CD4-positive, CD25-positive, alpha-beta regulatory T cell (primary cell): ENCODE data around the gene RAP2A. TPM values are rescaled to one million over a fixed set of nuclear protein-coding genes. Genes with fewer than 3 reads are reported as not detected.

ENCODE experiments used
- ATAC-seq, 2 donors: fragments of 150-1000 bp; cut with Tn5 transposase; one replicate each; pipeline ENCODE4 v1.10.0; 2021; ENCODE audit warnings: low read depth in 2 of 2, moderate number of reproducible peaks in 2 of 2, moderate library complexity in 1 of 2
- DNase-seq, 3 donors: peaks; one replicate each; pipeline versions ENCODE4 v3.0.0 to v3.0.0-alpha.2; 2012 to 2022; ENCODE audit warnings: mixed read lengths in 1 of 3
- H3K27ac ChIP-seq: one replicate; pipeline ENCODE4 v1.7.0; 2013; ENCODE audit warnings: mild to moderate bottlenecking, low read length; ENCODE audit not compliant: insufficient read depth, poor library complexity, severe bottlenecking
- H3K27me3 ChIP-seq: one replicate; pipeline ENCODE4 v1.7.0; 2013; ENCODE audit warnings: low read length; ENCODE audit not compliant: control insufficient read depth, insufficient read depth
- H3K36me3 ChIP-seq: one replicate; pipeline ENCODE4 v1.7.0; 2013; ENCODE audit warnings: mild to moderate bottlenecking, low read length, moderate library complexity; ENCODE audit not compliant: control insufficient read depth, insufficient read depth
- H3K4me1 ChIP-seq: 2 replicates; pipeline ENCODE4 v1.7.0; 2013; ENCODE audit warnings: mild to moderate bottlenecking, low read length; ENCODE audit not compliant: insufficient read depth, control insufficient read depth, poor library complexity, severe bottlenecking
- H3K4me3 ChIP-seq: one replicate; pipeline ENCODE4 v1.7.0; 2013; ENCODE audit warnings: low read depth, mild to moderate bottlenecking, low read length, moderate library complexity
- H3K9me3 ChIP-seq, 2 experiments: 1 replicate in 1 of 2; 2 replicates in 1 of 2; pipeline ENCODE4 v1.7.0; 2013; ENCODE audit warnings: low read length in 2 of 2, mild to moderate bottlenecking in 1 of 2, moderate library complexity in 1 of 2; ENCODE audit not compliant: control insufficient read depth in 2 of 2
- H3K27ac Mint-ChIP-seq, 3 donors: one replicate each; pipeline ENCODE4 v1.8.0; 2020 to 2022; ENCODE audit warnings: mild to moderate bottlenecking in 3 of 3, mixed read lengths in 3 of 3, moderate library complexity in 2 of 3
- H3K27me3 Mint-ChIP-seq: one replicate; pipeline ENCODE4 v1.8.0; 2022; ENCODE audit warnings: mild to moderate bottlenecking, mixed read lengths
- H3K36me3 Mint-ChIP-seq: one replicate; pipeline ENCODE4 v1.8.0; 2020; ENCODE audit warnings: mixed read lengths
- H3K4me1 Mint-ChIP-seq, 4 donors: one replicate each; pipeline ENCODE4 v1.8.0; 2020 to 2022; ENCODE audit warnings: mixed read lengths in 4 of 4, mild to moderate bottlenecking in 1 of 4
- H3K4me3 Mint-ChIP-seq, 4 donors: one replicate each; pipeline ENCODE4 v1.8.0; 2020 to 2022; ENCODE audit warnings: mild to moderate bottlenecking in 4 of 4, mixed read lengths in 4 of 4, moderate library complexity in 3 of 4
- H3K9me3 Mint-ChIP-seq, 7 donors: one replicate each; pipeline ENCODE4 v1.8.0; 2020 to 2022; ENCODE audit warnings: mixed read lengths in 7 of 7, mild to moderate bottlenecking in 3 of 7, moderate library complexity in 2 of 7
- polyA plus RNA-seq, 4 donors: library from polyadenylated mRNA; unstranded; fragments of 300-500 nt; fragmentation: Illumina TruSeq; gene quantifications; one replicate each; pipeline ENCODE4 v1.2.3, GENCODE V29; 2021
- total RNA-seq: library from RNA; stranded (reverse); gene quantifications from one replicate; pipeline ENCODE4 v1.2.3, GENCODE V29; 2022

Gene RAP2A
- total and polyA plus RNA-seq, 5 donors from 2014 or later, result 2.6 to 24.0 (median 4.9) TPM

GRCh38 chr13:97438856-97439595 lies 5.1 kb downstream of the RAP2A start:
- ATAC-seq (no peak), DNase-seq (no peak)
- Histone ChIP-seq H3K9me3 (no peaks in the 10 kb centered on the region), H3K36me3 (peaks cover 3% of the 10 kb centered on the region), H3K27me3 (no peaks in the 10 kb centered on the region), H3K27ac (no peak overlapping the region), H3K4me3 (no peak overlapping the region), H3K4me1 (peaks cover 25% of the 10 kb centered on the region)
- Mint-ChIP-seq H3K4me3 (no peak overlapping the region), H3K36me3 (peaks cover 4% of the 10 kb centered on the region), H3K4me1 (peaks cover 15 to 26% (median 22%) of the 10 kb centered on the region in 4 donors), H3K27me3 (no peaks in the 10 kb centered on the region), H3K27ac (no peak overlapping the region), H3K9me3 (peaks cover 0 to 1% (median 0%) of the 10 kb centered on the region in 7 donors)

DNA sequence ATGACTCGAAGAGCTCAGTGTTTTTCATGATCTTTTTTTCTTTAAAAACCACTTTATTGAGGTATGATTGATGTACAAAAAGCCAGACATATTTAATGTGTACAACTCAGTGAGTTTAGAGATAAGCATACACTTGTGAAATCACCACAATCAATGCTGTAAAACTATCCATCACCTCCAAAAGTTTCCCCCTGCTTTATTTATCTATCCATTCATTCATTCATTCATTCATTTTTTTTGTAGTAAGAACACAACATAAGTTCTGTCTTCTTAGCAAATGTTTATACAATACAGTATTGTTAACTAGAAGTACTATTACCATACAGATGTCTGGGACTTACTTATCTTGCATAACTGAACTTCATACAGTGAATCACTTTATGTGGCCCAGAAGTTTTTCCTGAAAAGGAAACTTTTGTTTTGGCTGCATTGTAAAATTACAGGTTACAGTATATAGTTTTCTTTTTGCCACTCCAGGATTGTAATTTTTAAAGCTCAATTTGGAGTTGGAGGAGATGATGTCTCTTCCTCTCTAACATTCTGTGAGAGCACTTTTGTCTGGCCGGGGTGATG lies 6.7 kb downstream of the RAP2A start:
- H3K4me1 Mint-ChIP-seq, result peaks cover 17 to 27% (median 20%) of the 10 kb centered on the region in 4 donors
- H3K9me3 ChIP-seq, result no peaks in the 10 kb centered on the region
- H3K27ac Mint-ChIP-seq, result no peak overlapping the region
- no peak overlapping the region for H3K4me3 ChIP-seq
- no peak overlapping the region for H3K27ac ChIP-seq
- no peak for DNase-seq
- no peaks in the 10 kb centered on the region for H3K27me3 ChIP-seq
- ATAC-seq, result no peak
- peaks cover 13% of the 10 kb centered on the region for H3K4me1 ChIP-seq
- no peaks in the 10 kb centered on the region for H3K9me3 Mint-ChIP-seq
- H3K27me3 Mint-ChIP-seq, result no peaks in the 10 kb centered on the region
- H3K4me3 Mint-ChIP-seq, result no peak overlapping the region
- peaks cover 11% of the 10 kb centered on the region for H3K36me3 Mint-ChIP-seq
- peaks cover 3% of the 10 kb centered on the region for H3K36me3 ChIP-seq

DNA sequence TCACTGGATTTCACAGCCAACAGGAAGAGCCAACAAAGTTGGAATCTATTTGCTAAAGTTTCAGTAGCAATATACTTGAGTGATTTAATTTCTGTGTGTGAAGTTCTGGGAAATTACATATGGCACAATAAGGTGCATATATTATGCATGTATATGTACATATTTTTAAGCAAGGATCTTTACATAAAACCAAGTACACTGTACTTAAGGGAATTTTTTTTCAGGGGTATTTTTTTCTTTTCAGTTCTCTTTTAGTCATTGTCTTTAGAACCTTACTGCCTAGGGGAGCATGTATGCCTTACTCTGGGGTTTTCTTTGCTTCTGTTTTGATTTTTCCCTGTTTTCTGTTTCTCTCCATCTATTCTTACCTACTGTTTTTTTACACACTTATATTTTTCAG lies 7.4 kb downstream of the RAP2A start:
- no peaks in the 10 kb centered on the region for H3K27me3 ChIP-seq
- no peaks in the 10 kb centered on the region for H3K27me3 Mint-ChIP-seq
- H3K9me3 Mint-ChIP-seq, result no peaks in the 10 kb centered on the region
- H3K4me1 Mint-ChIP-seq, result peaks cover 12 to 26% (median 14%) of the 10 kb centered on the region in 4 donors
- peaks cover 3% of the 10 kb centered on the region for H3K36me3 ChIP-seq
- H3K36me3 Mint-ChIP-seq, result peaks cover 16% of the 10 kb centered on the region
- peaks cover 6% of the 10 kb centered on the region for H3K4me1 ChIP-seq
- no peak overlapping the region for H3K27ac ChIP-seq
- H3K4me3 ChIP-seq, result no peak overlapping the region
- no peaks in the 10 kb centered on the region for H3K9me3 ChIP-seq
- DNase-seq (no peak), ATAC-seq (no peak)
- no peak overlapping the region for H3K27ac Mint-ChIP-seq
- H3K4me3 Mint-ChIP-seq, result no peak overlapping the region

- Mint-ChIP-seq H3K27me3 (no peaks in the 10 kb centered on the region), H3K4me3 (no peak overlapping the region), H3K27ac (no peak overlapping the region), H3K4me1 (peaks cover 16 to 40% (median 21%) of the 10 kb centered on the region in 4 donors), H3K9me3 (no peaks in the 10 kb centered on the region), H3K36me3 (peaks cover 27% of the 10 kb centered on the region)
- Histone ChIP-seq H3K27ac (no peak overlapping the region), H3K27me3 (no peaks in the 10 kb centered on the region), H3K4me1 (no peaks in the 10 kb centered on the region), H3K36me3 (peaks cover 7% of the 10 kb centered on the region), H3K9me3 (no peaks in the 10 kb centered on the region), H3K4me3 (no peak overlapping the region)
- DNase-seq (no peak), ATAC-seq (no peak)
Observed at GRCh38 chr13:97445522-97446187, 11.7 kb downstream of the RAP2A start.

DNA sequence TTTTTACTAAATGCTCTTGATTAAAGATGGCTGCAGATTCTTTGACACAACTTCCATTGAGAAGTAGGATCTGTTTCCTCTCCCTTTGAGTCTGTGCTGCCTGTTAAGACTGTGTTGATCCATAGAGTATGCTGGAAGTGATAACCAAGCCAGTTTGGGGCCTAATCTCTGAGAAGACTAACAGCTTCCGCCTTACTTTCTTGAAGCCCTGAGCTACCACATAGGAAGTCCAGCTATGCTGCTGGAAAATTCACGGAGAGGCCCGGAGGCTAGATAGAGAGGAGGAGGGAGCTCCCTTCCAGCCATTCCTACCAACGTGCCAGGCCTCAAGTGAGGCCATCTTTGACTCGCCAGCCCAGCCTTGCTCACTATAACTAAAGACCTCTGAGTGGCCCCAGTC lies 12.5 kb downstream of the RAP2A start:
- Mint-ChIP-seq H3K27ac (no peak overlapping the region), H3K4me3 (peak overlapping the region in 1 of 4 donors; percentile 38), H3K4me1 (peaks cover 18 to 41% (median 20%) of the 10 kb centered on the region in 4 donors), H3K36me3 (peaks cover 30% of the 10 kb centered on the region), H3K27me3 (no peaks in the 10 kb centered on the region), H3K9me3 (no peaks in the 10 kb centered on the region)
- DNase-seq (no peak), ATAC-seq (no peak)
- Histone ChIP-seq H3K4me3 (no peak overlapping the region), H3K27ac (no peak overlapping the region), H3K4me1 (no peaks in the 10 kb centered on the region), H3K36me3 (peaks cover 7% of the 10 kb centered on the region), H3K27me3 (no peaks in the 10 kb centered on the region), H3K9me3 (no peaks in the 10 kb centered on the region)

DNA sequence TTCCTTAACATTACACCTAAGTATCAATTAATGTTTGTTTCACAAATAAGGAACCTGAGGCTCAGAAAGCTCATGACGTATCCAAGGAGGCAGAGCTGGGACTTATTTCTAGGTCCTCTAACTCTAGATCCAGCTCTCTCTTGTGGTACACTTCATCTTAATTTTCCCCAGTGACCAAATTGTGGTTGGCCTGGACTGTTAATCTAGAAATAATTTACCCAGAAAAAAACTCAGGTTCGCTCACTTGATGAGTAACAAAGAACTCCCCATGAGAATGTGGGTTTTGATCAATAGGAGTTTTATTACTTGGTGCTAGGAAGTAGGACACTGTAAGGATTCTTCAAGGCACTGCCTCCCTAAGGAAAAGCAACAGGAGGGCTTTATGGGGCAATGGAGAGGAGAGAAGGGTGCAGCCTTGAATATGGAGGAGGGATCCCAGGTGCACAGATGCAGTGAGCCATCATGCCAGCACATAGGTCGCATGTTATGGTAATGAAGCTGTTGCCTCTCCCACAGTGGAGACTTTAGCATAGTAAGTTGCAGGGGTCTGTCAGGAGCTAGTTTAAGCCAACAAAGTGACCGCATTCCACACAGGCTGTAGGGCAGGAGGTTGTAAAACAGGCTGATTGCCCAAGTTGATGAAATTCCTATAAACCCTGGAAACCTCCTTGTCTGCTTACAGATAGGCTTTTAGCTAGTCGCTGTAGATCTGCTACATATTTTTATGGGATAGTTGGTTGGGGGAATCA lies 14.7 kb downstream of the RAP2A start:
- H3K27me3 ChIP-seq, result no peaks in the 10 kb centered on the region
- no peak overlapping the region for H3K27ac ChIP-seq
- H3K27me3 Mint-ChIP-seq, result no peaks in the 10 kb centered on the region
- DNase-seq, result no peak
- no peak for ATAC-seq
- no peaks in the 10 kb centered on the region for H3K4me1 ChIP-seq
- peaks cover 0 to 2% of the 10 kb centered on the region in 2 experiments for H3K9me3 ChIP-seq
- peaks cover 0 to 6% (median 2%) of the 10 kb centered on the region in 7 donors for H3K9me3 Mint-ChIP-seq
- no peak overlapping the region for H3K4me3 Mint-ChIP-seq
- H3K4me1 Mint-ChIP-seq, result peaks cover 15 to 46% (median 20%) of the 10 kb centered on the region in 4 donors
- no peak overlapping the region for H3K4me3 ChIP-seq
- no peak overlapping the region for H3K27ac Mint-ChIP-seq
- peaks cover 5% of the 10 kb centered on the region for H3K36me3 ChIP-seq
- peaks cover 34% of the 10 kb centered on the region for H3K36me3 Mint-ChIP-seq

DNA sequence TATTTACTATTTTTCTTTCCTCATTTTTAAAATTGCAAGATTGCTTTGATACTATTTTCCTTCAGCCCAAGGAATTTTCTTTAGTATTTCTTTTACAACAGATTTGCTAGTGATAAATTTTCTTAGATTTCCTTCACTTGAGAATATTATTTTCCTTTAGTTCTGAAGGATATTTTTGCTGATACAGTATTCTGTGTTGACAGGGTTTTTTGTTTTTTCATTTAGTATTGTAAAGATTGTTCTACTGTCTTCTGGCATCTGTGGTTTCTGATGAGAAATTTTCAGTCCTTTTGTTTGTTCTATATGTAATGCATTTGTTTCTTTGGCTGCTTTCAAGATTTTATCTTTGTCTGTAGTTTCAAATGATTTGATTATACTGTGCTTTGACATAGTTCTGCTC lies 20.7 kb downstream of the RAP2A start:
- H3K4me3 ChIP-seq, result no peak overlapping the region
- Mint-ChIP-seq H3K27me3 (no peaks in the 10 kb centered on the region), H3K9me3 (peaks cover 0 to 19% (median 3%) of the 10 kb centered on the region in 7 donors), H3K27ac (no peak overlapping the region), H3K4me1 (peaks cover 18 to 33% (median 21%) of the 10 kb centered on the region in 4 donors), H3K4me3 (no peak overlapping the region), H3K36me3 (peaks cover 33% of the 10 kb centered on the region)
- no peaks in the 10 kb centered on the region for H3K27me3 ChIP-seq
- H3K36me3 ChIP-seq, result peaks cover 2% of the 10 kb centered on the region
- DNase-seq (no peak), ATAC-seq (no peak)
- no peak overlapping the region for H3K27ac ChIP-seq
- H3K9me3 ChIP-seq, result peaks cover 0 to 7% of the 10 kb centered on the region in 2 experiments
- H3K4me1 ChIP-seq, result no peaks in the 10 kb centered on the region
